HUES48 (cell line): ENCODE measurements around the gene MAGEA9.
"Not testable (repeated sequence)": the region's sequence is repeated elsewhere in the genome, so short reads cannot be mapped to it uniquely, and the experiment has no call there.

Experiments
- H3K27ac ChIP-seq: one replicate; pipeline ENCODE4 v1.7.0; 2013; ENCODE audit warnings: low read depth, low read length, inconsistent platforms
- H3K27me3 ChIP-seq: 2 replicates; pipeline ENCODE4 v1.6.1; 2013; ENCODE audit warnings: mild to moderate bottlenecking, low read length; ENCODE audit not compliant: control insufficient read depth, insufficient read depth
- H3K36me3 ChIP-seq: 2 replicates; pipeline ENCODE4 v1.6.1; 2013; ENCODE audit warnings: low read length; ENCODE audit not compliant: control insufficient read depth, insufficient read depth
- H3K4me1 ChIP-seq: 2 replicates; pipeline ENCODE4 v1.6.1; 2013; ENCODE audit warnings: mild to moderate bottlenecking, low read length; ENCODE audit not compliant: control insufficient read depth, insufficient read depth
- H3K4me3 ChIP-seq: 2 replicates; pipeline ENCODE4 v1.5.1; 2013; ENCODE audit warnings: mild to moderate bottlenecking, low read depth, low read length
- H3K9ac ChIP-seq: 2 replicates; pipeline ENCODE4 v1.6.1; 2013; ENCODE audit warnings: mild to moderate bottlenecking, low read depth, low read length, moderate library complexity
- H3K9me3 ChIP-seq: 2 replicates; pipeline ENCODE4 v1.6.1; 2013; ENCODE audit warnings: low read length; ENCODE audit not compliant: control insufficient read depth, insufficient read depth

MAGEA9 gene

DNA sequence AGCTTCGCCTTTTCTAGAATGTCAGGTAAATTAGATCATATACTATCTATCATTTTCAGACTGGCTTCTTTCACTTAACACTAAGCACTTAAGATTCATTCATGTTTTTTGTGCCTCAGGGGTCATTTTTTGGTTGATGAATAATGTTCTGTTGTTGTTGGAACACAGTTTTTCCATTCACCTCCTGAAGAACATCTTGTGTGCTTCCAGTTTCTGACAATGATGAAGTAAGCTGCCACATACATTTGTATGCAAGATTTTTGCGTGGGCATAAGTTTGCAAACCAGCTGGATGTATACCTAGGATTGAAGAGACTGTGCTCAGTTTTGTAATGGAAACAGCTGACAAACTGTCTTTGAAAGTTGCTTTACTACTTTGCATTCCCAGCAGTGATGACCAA is 37.6 kb downstream of the MAGEA9 start:
- Histone ChIP-seq H3K27me3 (no peaks in the 10 kb centered on the region), H3K4me1 (no peaks in the 10 kb centered on the region), H3K9me3 (peaks cover 19% of the 10 kb centered on the region; the same call in 1 of the 2 replicates), H3K4me3 (no peak overlapping the region), H3K9ac (no peak overlapping the region), H3K36me3 (no peaks in the 10 kb centered on the region), H3K27ac (no peak overlapping the region)

GRCh38 chrX:149825424-149825823 is 43.7 kb downstream of the MAGEA9 start:
- no peaks in the 10 kb centered on the region for H3K36me3 ChIP-seq
- no peak overlapping the region for H3K9ac ChIP-seq
- no peak overlapping the region for H3K27ac ChIP-seq
- H3K9me3 ChIP-seq, result peaks cover 14% of the 10 kb centered on the region; the same call in 1 of the 2 replicates
- H3K4me3 ChIP-seq, result no peak overlapping the region
- H3K27me3 ChIP-seq, result no peaks in the 10 kb centered on the region
- H3K4me1 ChIP-seq, result peaks cover 22% of the 10 kb centered on the region; the same call in 1 of the 2 replicates

DNA sequence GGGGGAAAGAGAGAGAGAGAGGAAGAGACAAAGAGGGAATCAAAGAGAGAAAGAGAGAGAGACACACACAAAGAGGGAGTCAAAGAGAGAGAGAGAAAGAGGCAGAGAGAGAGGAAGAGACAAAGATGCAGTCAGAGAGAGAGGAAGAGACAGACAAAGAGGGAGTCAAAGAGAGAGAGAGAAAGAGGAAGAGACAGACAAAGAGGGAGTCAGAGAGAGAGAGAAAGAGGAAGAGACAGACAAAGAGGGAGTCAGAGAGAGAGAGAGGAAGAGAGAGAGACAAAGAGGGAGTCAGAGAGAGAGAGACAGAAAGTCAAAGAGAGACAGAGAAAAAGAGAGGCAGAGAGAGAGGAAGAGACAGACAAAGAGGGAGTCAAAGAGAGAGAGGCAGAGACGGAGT is 45.5 kb downstream of the MAGEA9 start:
- H3K27me3 ChIP-seq, result no peaks in the 10 kb centered on the region
- no peak overlapping the region for H3K9ac ChIP-seq
- H3K36me3 ChIP-seq, result no peaks in the 10 kb centered on the region
- H3K4me3 ChIP-seq, result no peak overlapping the region; the same call in 1 of the 2 replicates
- peaks cover 34% of the 10 kb centered on the region; the same call in 1 of the 2 replicates for H3K4me1 ChIP-seq
- peaks cover 14% of the 10 kb centered on the region; the same call in 1 of the 2 replicates for H3K9me3 ChIP-seq
- no peak overlapping the region for H3K27ac ChIP-seq

- H3K27ac ChIP-seq, result peak overlapping the region; percentile 91
- peaks cover 45% of the 10 kb centered on the region; the same call in 1 of the 2 replicates for H3K4me1 ChIP-seq
Observed at GRCh38 chrX:149829751-149830191, 48.0 kb downstream of the MAGEA9 start.

DNA sequence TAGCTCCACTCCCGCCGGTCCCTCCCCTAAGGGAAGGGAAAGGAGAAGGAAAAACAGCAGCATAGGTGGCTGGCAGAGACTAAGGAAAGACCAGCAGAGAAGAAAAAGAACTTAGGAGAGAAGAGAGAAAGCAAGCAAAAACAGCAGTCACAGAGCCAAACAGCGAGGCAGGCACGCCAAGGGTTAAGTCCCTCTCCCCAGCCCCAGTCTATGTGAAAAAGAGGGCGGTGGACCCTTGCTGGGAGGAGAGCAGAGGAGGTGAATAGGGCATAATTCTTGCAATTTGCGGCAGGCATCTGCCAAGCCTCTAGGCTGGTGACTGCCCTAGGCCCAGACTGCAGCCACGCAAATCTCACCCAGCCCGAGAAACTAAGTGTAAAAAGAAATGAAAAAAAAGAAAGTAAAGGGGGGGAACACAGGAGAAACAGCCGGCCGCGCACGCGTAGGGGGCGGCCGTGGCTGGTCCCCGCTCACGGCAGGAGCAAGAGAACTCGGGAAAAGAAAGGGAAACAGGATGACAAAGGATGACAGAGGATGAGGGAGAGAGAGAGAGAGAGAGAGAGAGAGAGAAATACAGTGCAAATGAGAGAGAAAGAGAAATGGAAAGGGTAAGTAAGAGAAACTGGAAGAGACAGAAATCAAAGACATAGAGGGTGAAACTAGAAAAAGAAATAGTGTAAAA is 48.6 kb downstream of the MAGEA9 start:
- peak overlapping the region; percentile 91 for H3K27ac ChIP-seq
- H3K27me3 ChIP-seq, result no peaks in the 10 kb centered on the region
- H3K36me3 ChIP-seq, result no peaks in the 10 kb centered on the region
- H3K4me3 ChIP-seq, result peak overlapping the region; percentile 45
- peak overlapping the region; percentile 26 for H3K9ac ChIP-seq
- peaks cover 4% of the 10 kb centered on the region for H3K9me3 ChIP-seq
- H3K4me1 ChIP-seq, result peaks cover 45% of the 10 kb centered on the region; the same call in 1 of the 2 replicates

More at GRCh38 chrX:149829751-149830191, 48.0 kb downstream of the MAGEA9 start:
- Histone ChIP-seq H3K9me3 (peaks cover 4% of the 10 kb centered on the region), H3K9ac (peak overlapping the region; percentile 69), H3K4me3 (peak overlapping the region; percentile 45), H3K27me3 (no peaks in the 10 kb centered on the region), H3K36me3 (no peaks in the 10 kb centered on the region)

DNA sequence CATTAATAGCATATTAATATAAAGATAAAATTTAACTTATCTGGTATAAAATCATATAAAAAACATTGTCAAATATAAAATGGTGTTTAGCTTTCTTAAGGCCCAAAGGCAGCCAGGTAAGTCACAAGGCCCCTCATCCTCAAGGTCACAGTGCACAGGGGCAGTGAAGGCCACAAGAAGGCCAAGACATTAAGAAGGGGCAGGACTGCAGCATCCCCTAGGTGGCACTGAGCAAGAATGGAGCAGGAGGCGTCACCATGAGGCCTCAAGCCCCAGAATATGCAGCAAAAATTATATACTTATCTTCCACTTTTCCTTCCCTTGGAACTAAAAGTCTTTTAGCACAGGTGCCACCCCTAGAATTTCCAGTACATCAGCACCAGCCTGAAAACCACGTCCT is 49.7 kb downstream of the MAGEA9 start:
- H3K27ac ChIP-seq, result peak overlapping the region; percentile 20
- H3K4me1 ChIP-seq, result peaks cover 50% of the 10 kb centered on the region; the same call in 1 of the 2 replicates

DNA sequence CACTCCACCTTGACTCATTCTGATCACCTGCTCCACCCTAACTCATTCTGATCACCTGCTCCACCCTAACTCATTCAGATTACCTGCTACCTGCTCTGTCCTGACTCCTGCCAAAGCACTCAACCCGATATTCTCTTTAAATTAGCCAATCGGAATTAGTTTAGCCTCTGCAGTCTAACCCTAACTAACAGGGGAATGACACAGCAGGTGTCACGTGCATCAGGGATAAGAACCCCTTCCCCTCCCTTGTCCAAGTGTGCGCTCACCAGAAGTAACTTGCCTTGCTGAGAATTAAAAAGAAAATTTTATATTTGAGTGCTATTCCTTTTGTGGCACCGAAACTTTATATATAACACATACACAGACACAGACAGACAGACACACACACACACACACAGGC is 55.0 kb downstream of the MAGEA9 start:
- H3K27me3 ChIP-seq, H3K36me3 ChIP-seq, H3K9ac ChIP-seq: not testable (repeated sequence)
- Histone ChIP-seq H3K9me3 (peaks cover 22% of the 10 kb centered on the region), H3K4me3 (peak overlapping the region; percentile 40), H3K4me1 (peaks cover 33% of the 10 kb centered on the region), H3K27ac (peak overlapping the region; percentile 71)

More for the DNA sequence above, 49.7 kb downstream of the MAGEA9 start:
- H3K27me3 ChIP-seq, result no peaks in the 10 kb centered on the region
- H3K9me3 ChIP-seq, result no peaks in the 10 kb centered on the region; the same call in none of the 2 replicates
- no peak overlapping the region for H3K9ac ChIP-seq
- H3K4me3 ChIP-seq, result no peak overlapping the region
- no peaks in the 10 kb centered on the region for H3K36me3 ChIP-seq

- Histone ChIP-seq H3K9ac (no peak overlapping the region), H3K9me3 (peaks cover 27% of the 10 kb centered on the region), H3K4me3 (peak overlapping the region; percentile 40), H3K27me3 (no peaks in the 10 kb centered on the region), H3K4me1 (peaks cover 29% of the 10 kb centered on the region), H3K27ac (peak overlapping the region; percentile 71), H3K36me3 (no peaks in the 10 kb centered on the region)
Observed at GRCh38 chrX:149837167-149837566, 55.4 kb downstream of the MAGEA9 start.
